ENCODE results near the gene HDAC10.

The HDAC10 gene, protein sequence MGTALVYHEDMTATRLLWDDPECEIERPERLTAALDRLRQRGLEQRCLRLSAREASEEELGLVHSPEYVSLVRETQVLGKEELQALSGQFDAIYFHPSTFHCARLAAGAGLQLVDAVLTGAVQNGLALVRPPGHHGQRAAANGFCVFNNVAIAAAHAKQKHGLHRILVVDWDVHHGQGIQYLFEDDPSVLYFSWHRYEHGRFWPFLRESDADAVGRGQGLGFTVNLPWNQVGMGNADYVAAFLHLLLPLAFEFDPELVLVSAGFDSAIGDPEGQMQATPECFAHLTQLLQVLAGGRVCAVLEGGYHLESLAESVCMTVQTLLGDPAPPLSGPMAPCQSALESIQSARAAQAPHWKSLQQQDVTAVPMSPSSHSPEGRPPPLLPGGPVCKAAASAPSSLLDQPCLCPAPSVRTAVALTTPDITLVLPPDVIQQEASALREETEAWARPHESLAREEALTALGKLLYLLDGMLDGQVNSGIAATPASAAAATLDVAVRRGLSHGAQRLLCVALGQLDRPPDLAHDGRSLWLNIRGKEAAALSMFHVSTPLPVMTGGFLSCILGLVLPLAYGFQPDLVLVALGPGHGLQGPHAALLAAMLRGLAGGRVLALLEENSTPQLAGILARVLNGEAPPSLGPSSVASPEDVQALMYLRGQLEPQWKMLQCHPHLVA

DNA sequence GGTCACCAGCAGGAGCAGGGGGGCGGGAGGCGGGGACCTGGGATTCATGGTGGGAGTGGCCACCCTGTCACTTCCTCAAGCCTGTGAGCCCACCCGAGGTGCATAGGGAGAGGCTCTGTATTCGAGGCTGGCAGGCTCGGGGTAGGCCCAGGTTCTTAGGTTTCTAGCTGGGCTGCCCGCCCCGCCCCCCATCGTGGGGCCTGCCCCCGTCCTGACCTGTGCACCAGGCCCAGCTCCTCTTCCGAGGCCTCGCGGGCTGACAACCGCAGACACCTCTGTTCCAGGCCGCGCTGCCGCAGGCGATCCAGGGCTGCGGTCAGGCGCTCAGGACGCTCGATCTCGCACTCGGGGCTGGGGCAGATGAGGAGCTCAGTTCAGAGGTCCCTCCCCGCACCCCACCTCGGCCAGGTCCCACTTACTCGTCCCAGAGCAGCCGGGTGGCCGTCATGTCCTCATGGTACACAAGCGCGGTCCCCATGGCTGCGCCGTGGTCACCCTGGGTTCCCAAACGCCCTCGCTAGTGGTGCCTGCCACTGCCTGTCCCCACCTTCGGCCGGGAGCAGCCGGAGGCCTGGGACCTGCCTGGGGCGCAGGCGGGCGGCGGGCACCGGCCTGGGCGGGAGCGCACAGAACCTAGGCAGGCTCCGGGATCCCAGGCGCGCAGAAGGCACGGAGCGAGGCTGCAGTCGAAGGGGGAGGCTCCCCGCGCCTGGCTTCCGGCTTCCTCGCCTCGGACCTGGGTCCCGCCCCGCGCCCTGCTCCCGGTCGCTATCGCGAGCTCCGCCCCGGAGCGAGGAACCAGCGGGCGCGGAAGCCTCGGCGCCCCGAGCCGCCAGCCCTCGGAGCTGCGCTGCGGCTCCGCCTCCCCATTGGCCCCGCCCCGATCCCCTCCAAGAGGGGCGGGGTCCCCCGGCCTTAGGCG is at the start of gene HDAC10:
Gene HDAC10 (minus strand): TSS at position 711 of the 922 bp plus-strand sequence. CDS start 233 bp downstream, at position 478.
- DNase-seq (ENCODE audit: low read depth): peak; percentile 51

DNA sequence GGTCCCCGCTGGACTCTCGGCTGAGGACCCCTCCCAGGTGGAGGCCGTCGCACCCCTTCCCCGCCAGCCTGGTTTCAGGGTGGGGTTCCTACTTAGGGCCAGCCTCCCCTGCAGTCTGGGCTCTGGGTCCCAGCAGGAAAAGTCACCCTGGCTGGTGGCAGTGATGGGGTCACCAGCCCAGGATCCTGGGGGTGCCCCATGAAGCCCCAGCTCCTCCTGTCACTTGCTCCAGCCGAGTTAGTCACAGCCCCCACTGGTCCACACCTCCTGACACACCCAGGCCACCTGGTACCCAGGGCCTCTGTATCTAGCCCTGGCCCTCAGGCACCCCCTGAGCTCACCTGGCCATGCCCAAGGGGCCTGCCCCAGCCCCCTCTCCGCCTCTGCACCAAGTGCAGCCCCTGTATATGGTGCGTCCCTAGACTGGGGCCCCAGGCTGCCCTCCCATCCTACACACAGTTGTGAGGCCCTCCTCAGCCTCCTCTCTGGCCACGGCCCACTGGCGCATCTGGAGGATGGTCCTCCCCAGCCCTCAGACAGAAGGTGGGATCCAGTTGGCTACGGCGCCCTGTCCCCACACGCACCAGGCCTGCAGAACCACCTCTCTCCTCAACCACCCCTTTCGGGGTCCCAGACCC is 49.7 kb upstream of the HDAC10 start:
- no peak for DNase-seq (ENCODE audit: low read depth)

DNA sequence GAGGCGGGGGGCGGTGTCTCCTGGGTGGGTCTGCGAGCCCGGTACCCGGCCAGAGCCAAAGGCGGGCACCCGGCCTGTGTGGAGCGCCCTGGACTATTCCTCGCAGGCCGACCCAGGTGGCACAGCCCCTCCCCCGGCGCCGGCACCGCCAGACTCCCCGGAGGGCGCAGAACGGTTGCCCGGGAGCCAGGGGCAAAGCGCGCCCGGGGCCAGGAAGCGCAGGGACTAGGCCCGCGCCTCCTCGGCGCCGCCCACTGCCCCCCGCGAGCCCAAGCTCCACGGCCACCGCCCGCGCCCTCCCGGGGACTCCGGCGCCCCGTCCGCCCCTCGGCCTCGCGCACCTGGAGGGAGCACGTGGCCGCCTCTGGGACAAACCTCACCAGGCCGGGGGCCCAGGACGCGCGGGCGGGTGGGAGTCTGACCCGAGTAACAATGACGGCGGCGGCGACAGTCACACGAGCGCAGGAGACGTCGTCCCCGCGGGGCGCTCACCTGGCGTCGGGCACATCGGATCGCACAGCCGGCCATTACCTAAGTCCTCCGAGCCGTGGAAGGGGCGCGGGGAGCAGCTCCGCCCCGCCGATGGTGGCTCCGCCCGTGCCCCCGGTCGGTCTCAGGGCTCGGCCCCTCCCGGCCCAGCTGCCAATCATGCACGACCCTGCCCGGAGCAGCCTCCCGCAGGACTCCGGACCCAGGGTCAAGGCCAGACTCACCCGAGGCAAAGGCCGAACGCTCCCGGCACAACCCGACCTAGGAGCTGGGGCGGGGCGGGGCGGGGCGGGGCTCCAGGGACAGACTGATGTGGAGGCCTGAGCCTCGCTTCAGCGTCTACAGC is 48.9 kb upstream of the HDAC10 start:
- DNase-seq (ENCODE audit: low read depth): no peak

DNA sequence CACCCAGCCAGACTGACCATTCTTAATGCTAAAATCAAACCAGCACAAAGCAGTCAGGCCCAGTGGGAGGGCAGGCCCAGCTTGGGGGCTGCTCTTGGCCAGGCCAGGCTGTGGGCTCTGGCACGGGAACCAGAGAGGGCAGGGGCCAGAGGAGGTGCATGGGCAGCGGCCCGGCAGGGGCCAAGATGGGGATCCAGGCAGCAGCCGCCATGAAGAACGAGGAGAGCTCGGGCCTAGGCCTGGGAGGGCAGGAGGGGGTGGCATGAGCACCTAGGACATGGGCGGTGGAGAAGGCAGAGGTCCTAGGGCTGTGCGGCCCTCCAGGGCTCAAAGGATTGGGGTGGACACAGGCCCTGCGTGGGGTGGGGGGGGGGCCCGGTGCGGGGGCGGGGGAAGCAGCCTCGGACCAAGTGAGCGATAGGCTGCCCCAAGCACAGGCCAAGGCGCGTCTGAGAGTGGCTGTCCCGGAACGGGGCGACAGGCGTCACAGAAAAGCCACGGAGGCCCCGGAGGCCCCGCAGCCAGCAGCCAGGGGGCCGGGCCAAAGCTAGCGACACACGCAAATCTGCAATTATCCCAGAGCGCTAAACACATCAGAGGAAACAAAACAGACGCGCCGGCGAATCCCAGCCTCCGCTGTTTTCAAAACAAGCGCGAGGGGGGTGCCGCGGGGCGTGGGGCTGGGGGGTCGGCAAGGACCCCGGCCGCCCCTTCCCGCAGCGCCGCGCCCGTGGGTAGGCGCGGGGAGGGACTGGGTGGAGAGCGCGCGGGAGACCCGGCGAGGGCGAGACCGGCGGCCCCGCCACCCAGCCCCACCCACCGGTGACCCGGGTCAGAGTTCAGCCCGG is 48.1 kb upstream of the HDAC10 start:
- no peak for DNase-seq (ENCODE audit: low read depth)

DNA sequence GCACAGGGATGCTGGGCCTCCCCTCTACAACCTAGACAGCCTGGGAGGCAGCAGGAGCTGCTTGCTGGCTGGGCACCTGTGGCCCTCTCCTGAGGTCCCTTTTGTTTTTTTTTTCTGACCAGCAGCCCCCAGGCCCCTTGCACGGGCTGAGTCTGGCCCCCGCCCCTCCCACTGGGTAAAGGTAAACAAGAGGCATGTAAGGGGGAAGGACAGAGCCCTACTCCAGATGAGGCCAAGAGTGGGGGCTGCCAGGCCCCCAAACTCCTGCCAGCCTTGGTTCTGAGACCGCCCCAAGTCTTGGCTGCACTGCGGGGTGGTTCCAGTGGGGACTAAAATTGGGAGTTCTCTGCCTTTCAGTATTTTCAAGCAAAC is 47.2 kb upstream of the HDAC10 start:
- DNase-seq (ENCODE audit: low read depth): no peak

DNA sequence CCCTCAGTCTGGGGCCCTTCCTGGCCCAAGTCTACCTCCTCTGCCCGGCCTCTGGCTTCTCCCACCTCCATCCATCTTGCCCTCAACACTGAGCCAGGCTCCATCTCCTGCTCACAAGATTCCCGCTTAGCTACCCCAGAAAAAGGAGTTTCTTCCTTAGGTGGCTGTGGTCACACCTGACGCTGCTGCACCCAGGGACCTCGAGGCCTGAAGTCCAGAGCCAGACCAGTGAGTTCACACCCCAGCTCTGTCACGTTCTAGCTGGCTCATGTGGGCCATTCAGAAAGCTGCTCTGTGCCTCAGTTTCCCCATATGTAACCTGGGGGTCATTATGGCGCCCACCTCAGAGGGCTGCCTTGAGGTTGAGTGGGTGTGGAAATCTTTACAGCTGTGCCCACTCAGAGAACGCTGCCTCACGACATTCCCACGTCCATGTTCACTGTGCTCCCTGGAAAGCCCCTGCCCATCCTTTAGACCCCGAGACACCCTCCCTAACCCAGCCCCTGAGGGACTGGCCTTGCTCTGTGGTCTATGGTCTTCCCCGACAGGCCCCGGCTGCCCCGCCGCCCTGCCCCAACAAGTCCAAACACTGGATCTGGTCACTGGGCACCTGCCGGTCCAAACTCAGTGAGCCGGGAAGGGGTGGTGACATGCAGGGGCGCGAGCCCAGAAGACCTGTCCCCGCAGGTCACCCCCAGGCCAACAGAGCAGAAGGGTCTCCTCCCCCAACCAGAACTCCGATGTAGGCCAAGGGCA is 46.6 kb upstream of the HDAC10 start:
- DNase-seq (ENCODE audit: low read depth): no peak

DNA sequence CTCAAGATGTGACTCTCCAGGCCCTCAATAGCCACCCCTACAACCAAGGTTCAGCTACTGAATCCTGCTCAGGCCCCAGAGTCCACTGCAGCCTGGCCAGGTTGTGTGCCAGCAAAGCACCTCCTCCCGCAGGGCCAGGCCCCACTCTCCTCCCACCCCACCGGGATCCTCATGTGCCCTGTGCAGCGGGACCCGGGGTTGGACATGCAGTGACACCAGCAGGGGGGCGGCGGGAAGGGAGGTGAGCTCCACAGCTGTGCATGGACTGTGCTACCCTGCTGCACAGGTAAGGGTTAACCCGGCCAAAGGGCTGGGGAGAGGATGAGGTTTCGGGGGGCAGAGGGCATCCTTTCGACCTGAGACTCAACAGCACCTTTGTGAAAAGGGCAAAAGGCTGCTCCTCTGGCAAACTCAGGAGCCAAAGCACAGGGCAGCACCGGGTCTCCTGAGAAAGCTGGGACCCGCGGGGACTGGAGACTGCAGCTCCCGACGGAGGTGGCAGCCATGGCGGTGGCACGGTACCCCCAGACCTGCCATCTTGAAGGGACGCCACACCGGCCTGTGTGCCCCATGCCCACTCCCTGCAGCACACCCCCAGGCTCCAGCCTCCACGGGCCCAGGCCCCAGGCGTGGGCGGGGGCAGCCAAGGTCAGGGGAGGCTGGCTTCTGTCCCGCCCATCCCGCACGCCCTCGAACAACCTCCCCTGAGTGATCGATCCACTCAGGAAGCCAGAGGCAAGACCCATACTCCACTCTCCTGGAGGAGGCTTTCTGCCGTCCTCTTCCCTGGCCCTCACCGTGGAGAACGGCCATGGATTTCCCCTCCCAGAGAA is 45.8 kb upstream of the HDAC10 start:
- DNase-seq (ENCODE audit: low read depth): no peak

DNA sequence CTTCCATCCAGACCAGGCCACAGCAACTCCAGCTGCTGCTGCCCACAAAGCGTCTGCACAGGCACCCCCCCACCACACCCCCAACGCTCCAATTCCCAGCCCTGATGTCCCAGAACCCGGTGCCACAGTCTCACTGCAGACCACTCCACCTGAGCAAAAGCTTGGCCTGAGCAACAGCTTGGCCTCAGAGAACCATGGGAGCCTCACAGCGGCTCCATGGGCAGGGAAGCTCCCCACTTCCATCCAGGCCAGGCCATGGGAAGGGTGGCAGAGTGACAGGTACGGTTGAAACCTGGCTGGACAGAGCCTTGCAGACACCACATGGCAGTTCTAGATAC is 43.2 kb upstream of the HDAC10 start:
- no peak for DNase-seq (ENCODE audit: low read depth)

DNA sequence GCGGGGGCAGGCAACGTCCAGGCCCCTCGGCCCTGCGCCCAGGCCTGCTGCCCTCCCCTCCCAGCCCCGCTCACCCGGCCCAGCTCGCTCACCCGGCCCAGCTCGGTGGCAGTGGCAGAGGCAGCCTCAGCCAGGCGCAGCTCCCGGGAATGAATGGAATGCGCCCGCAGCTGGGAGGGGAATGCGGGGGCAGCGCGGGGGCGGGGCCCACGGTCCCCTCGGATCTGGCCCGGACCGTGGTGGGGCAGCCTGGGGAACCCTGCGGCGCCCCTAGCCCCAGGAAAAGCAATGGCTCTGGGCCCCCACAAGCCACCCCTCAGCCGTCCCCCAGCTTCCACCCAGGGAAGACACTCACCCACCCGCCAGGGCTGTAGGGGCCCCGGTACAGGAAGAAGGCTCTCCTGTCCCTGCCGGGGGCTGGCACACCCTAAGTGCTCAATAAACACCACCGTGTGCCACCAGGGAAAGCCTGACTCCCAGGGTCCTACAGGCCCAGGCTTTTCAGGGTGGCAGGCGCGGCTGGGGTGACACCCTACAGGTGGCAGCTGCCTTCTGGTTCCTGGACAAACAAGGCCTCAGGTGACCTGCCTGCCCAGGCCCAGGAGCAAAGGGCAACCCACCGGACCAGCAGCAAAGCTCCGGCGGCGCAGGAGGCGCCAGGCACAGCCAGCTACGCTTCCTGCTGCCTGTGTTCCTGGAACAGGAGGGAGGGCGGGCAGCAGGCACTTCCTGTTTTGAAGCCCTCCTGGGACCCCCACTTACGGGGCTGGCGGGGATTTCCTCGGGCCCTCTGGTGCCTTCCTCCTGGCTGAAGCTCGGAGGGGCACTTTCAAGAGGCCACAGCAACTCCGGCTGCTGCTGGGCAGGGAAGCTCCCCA is 42.6 kb upstream of the HDAC10 start:
- DNase-seq (ENCODE audit: low read depth): no peak

DNA sequence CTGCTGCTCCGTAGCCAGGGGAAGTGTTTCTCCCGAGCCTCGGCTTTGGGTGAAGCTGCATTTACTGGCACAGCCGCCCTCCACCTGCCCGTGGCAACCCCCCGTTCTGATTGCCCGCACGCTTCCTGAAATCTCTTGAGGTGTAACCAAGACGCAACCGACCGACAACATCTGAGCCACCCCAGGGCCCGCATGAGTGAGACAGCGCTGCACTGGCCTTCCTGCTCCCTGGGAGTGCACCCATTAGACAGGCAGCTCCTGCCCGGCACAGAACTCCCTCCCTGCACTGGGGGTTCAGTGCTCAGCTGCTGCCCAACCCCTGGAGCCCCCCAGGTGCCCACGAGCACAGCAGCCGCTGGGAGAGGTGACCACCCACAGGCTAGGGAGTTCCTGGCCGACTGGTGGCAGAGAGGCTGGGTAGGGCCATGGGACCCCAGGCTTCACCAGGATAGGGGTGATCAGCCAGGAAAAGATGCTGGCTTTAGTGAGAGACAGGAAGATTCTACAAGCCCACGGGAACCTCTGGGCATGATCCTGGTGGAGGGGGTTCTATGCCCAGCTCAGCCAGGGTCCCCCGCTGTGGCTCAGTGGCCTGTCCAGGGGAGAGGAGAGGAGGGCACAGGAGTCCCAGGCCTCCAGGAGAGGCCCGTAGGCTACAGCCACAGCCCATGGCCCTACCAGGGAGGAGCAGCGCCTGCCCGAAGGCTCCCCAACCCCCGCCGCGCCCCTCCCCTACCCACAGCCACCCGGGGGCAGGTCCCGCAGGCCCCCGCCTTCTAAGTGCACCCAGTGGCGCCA is 41.8 kb upstream of the HDAC10 start:
- DNase-seq (ENCODE audit: low read depth): no peak

DNA sequence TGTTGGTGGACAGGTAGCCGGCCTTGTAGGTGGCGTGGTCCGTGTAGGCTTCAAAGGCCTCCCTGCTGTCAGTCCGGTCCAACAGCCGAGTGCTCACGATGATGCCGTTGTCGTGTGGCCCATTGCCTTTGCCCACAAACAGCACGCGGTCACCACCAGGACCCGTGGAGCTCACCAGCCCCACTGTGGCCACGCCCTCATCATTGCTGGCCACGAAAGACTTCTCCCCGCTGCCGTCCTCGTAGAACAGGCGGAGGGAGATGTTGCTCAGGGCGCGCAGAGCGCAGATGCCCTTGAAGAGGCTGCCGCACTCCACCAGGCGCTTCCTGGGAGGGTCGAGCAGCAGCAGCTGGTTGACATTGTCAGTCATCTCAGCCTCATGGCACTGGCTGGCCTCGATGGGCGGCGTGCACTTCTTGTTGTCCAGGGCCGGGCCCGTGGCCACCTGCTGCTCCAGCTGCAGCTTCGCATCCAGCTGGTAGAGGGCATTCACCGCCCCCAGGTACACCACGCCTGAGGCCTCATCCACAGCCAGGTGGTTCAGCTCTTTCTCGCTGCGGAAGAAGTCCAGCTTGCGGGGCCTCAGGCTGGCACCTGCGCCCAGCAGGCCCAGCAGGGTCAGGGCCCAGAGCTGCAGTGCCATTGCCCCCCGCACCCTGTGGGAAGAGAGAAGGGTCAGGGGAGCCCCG is 39.0 kb upstream of the HDAC10 start:
- no peak for DNase-seq (ENCODE audit: low read depth)

DNA sequence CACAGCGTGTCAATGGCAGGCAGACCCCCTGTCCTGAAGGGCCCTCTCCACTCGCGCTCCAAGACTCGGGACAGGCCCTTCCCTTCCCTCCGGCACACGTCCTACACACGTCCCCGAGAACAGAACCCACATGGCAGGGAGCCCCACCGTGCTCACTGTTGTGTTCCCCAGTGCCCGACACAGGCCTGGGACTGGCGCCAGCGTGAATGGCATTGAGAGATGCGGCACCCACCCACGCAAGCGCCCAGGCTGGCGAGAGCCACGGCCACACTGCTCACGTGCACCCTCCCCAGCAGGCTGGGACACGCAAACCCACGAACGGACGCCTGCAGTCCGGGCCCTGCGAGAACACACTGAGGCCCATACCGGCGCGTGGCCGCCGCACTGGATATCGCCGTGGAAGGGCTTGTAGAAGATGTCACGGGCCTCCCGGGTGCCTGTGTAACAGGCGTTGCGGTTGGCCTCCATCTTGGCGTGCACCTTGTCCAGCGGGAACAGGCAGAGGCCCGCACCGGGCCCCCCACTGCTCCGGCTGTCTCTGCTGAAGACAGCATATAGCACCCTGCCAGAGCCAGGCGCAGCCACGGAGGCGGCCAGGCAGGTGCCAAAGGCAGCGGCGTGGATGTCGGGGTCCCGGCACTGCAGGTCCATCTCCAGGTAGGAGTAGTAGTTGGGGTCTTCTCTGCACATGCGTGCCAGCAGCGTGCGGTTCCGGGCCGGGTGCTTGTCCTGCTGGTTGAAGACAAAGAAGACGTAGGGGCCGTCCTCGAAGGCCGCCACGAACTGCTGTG is 38.3 kb upstream of the HDAC10 start:
- no peak for DNase-seq (ENCODE audit: low read depth)

DNA sequence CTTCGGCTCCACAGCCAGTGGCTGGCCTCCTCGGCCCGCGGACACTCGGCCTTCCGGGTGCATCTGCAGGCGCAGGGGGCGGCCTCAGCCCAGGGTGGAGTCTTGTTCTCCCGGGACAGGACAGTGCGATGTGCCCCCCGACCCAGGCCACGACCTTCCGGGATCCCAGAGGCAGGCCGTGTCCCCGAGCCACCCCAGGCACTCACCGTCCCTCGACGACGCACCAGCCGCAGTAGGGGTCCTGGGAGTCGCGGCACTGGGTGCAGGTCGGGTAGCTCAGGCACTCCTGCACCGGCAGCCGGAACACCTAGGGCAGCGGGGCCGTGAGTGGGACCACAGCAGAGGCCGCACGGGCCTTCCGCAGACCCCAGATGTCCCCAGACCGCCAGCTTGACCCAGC is 36.7 kb upstream of the HDAC10 start:
- no peak for DNase-seq (ENCODE audit: low read depth)

DNA sequence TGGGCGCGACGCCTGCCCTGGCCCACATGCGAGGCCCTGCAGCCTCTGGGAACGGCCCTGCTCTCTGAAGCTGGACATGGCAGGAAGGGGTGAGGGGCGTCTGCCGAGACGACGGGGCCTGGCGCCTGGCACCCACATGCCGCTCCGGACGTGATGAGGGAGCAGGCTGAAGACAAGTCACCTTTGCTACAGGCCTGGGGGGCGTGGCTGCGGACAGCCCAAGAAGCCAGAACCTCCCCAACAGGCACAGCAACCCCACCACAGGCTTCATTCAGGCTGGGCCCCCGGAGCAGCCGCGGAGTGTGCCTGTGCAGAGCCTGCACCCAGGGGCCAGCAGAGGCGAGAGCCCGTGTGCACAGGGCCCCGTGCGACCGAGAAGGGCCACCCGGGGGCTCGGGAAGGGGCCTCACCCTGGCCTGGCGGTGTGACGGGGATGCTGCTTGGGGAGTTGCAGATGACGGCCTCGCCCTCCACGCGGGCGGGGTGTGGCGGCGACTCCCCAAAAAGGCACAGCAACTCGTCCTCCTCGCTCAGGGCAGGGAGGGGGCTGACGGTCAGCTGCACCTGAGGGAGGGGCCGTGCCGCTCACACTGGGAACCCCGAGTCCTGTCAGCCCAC is 35.7 kb upstream of the HDAC10 start:
- no peak for DNase-seq (ENCODE audit: low read depth)

DNA sequence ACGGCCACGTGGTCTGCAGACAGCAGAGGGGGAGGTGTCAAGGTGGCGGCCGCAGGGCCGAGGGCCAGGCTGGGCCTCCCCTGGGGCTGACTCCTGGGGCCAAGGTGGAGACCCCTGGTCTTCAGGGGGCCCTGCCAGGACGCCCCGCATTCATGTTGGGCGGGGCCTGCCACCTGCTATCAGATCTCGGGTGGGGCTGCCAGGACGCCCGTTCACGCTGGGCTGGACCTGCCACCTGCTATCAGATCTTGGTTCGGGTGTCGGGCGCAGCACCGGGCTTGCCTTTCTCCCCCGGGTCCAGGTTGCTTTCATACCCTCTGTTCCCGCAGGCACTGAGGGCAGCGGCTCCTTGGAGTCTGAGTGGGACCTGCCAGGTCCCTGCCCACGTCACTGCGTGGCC is 35.2 kb upstream of the HDAC10 start:
- no peak for DNase-seq (ENCODE audit: low read depth)
